ENCODE data around the gene CBX4.

DNA sequence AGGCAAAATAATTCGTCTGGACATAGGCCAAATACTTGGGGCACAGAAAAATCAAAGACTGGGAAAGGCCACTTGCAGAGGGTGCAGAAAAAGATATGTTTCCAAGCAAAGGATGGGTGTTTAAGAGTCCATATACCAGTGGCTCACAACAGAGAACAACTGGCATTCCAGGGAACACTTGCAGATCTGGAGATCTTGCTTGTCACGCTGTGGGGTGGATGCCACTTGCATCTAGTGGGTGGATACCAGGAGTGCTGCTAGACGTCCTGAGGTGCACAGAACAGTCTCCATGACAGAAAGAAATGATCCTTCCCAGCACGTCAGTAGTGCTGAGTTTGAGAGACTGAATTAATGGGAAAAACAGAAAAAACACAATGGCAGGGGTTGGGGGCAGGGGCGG is 50.8 kb downstream of the CBX4 start:
- TF ChIP-seq, protein P1, sequence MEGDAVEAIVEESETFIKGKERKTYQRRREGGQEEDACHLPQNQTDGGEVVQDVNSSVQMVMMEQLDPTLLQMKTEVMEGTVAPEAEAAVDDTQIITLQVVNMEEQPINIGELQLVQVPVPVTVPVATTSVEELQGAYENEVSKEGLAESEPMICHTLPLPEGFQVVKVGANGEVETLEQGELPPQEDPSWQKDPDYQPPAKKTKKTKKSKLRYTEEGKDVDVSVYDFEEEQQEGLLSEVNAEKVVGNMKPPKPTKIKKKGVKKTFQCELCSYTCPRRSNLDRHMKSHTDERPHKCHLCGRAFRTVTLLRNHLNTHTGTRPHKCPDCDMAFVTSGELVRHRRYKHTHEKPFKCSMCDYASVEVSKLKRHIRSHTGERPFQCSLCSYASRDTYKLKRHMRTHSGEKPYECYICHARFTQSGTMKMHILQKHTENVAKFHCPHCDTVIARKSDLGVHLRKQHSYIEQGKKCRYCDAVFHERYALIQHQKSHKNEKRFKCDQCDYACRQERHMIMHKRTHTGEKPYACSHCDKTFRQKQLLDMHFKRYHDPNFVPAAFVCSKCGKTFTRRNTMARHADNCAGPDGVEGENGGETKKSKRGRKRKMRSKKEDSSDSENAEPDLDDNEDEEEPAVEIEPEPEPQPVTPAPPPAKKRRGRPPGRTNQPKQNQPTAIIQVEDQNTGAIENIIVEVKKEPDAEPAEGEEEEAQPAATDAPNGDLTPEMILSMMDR (IDR thresholded peaks at IDR 0.05), result no peak
- no peak for TF ChIP-seq ZFX (IDR thresholded peaks at IDR 0.05; ENCODE audit: borderline replicate concordance)

Data from 22Rv1 (cell line).